Left ventricle myocardium inferior (tissue), 1 donor: ENCODE data around the gene PHKB. TPM values are rescaled to one million over a fixed set of nuclear protein-coding genes. Genes with fewer than 3 reads are reported as not detected.

Source experiments
- DNase-seq: peaks from one replicate; pipeline ENCODE4 v3.0.0-alpha.2; 2020
- H3K27ac ChIP-seq: fragments of 200-600 bp; replicated peaks from 2 replicates; pipeline ENCODE4 v1.8.0; 2021
- H3K27me3 ChIP-seq: fragments of 200-600 bp; 2 replicates; pipeline ENCODE4 v1.8.0; 2021; ENCODE audit warnings: low read depth
- H3K36me3 ChIP-seq: fragments of 200-600 bp; 2 replicates; pipeline ENCODE4 v1.8.0; 2021
- H3K4me1 ChIP-seq: fragments of 200-600 bp; 2 replicates; pipeline ENCODE4 v1.8.0; 2021
- H3K4me3 ChIP-seq: fragments of 200-600 bp; 2 replicates; pipeline ENCODE4 v1.8.0; 2021; ENCODE audit warnings: mild to moderate bottlenecking, moderate library complexity
- H3K9me3 ChIP-seq: fragments of 200-600 bp; replicated peaks from 2 replicates; pipeline ENCODE4 v1.8.0; 2021
- intact Hi-C: fragments of 100-400 bp; cut with micrococcal nuclease; formaldehyde crosslinking; loops from one replicate; pipeline ENCODE4 v1.11.0; 2022
- total RNA-seq: library from RNA; stranded (reverse); fragmentation: NEBNext Ultra II Directional; extraction: Animal tissue kit (Norgen Biotek cat#: 25700); gene quantifications from one replicate; pipeline ENCODE4 v1.2.1, GENCODE V29; 2021
- TF ChIP-seq, protein P1 (sequence below): fragments of 200-600 bp; IDR thresholded peaks from 2 replicates; pipeline ENCODE4 v1.8.0; 2021; ENCODE audit warnings: antibody characterized with exemption, mild to moderate bottlenecking, borderline replicate concordance
- donor health status: DM: no; HTN: yes; CAD: no; lungs with severe emphysema.

The PHKB gene
- total RNA-seq, 1 donor from 2014 or later: 63.2 TPM

DNA sequence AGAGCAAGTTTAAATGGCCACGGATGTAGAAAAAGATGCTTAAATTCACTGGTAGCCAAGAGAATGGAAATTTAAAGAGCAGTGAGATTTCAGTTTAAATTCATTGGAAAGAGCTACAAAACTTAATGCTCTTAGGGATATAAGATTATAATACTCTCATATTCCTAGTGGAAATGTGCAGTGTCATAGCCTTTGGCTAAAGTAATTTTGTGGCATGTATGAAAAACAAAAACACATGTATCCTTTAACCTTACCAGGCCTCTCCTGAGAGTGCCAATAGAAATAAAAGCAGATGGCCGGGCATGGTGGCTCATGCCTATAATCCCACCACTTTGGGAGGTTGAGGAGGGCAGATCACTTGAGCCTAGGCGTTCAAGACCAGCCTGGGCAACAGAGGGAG, 289.2 kb downstream of the PHKB start:
- no peaks in the 10 kb centered on the region for H3K27me3 ChIP-seq
- H3K4me3 ChIP-seq: no peak overlapping the region
- TF ChIP-seq, protein P1, sequence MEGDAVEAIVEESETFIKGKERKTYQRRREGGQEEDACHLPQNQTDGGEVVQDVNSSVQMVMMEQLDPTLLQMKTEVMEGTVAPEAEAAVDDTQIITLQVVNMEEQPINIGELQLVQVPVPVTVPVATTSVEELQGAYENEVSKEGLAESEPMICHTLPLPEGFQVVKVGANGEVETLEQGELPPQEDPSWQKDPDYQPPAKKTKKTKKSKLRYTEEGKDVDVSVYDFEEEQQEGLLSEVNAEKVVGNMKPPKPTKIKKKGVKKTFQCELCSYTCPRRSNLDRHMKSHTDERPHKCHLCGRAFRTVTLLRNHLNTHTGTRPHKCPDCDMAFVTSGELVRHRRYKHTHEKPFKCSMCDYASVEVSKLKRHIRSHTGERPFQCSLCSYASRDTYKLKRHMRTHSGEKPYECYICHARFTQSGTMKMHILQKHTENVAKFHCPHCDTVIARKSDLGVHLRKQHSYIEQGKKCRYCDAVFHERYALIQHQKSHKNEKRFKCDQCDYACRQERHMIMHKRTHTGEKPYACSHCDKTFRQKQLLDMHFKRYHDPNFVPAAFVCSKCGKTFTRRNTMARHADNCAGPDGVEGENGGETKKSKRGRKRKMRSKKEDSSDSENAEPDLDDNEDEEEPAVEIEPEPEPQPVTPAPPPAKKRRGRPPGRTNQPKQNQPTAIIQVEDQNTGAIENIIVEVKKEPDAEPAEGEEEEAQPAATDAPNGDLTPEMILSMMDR: no peak
- intact Hi-C loops: no loop called here
- no peaks in the 10 kb centered on the region for H3K36me3 ChIP-seq
- H3K27ac ChIP-seq: no peak overlapping the region
- H3K4me1 ChIP-seq: no peaks in the 10 kb centered on the region
- no peaks in the 10 kb centered on the region for H3K9me3 ChIP-seq
- no peak for DNase-seq

Other genes with a start within 250 kb of the PHKB start
- gene ITFG1, start 268 bp upstream of the PHKB start, total RNA-seq: 71.3 TPM